GM21717 (cell line): ENCODE data around the gene NR1D1.

Experiments used
- ATAC-seq: cut with Tn5 transposase; IDR thresholded peaks from one replicate; pipeline ENCODE4 v1.9.1; 2021; ENCODE audit warnings: mild to moderate bottlenecking, moderate library complexity; ENCODE audit not compliant: unreplicated experiment

The NR1D1 gene

GRCh38 chr17:40111221-40112128 lies 11.1 kb upstream of the NR1D1 start:
- ATAC-seq = peak; percentile 34

GRCh38 chr17:40110026-40110845 lies 9.8 kb upstream of the NR1D1 start:
- ATAC-seq = no peak

GRCh38 chr17:40108970-40109824 lies 8.8 kb upstream of the NR1D1 start:
- ATAC-seq = no peak

GRCh38 chr17:40107522-40108174 lies 7.3 kb upstream of the NR1D1 start:
- no peak for ATAC-seq

GRCh38 chr17:40106760-40107521 lies 6.6 kb upstream of the NR1D1 start:
- no peak for ATAC-seq

GRCh38 chr17:40105861-40106759 lies 5.7 kb upstream of the NR1D1 start:
- ATAC-seq = no peak

- no peak for ATAC-seq
Observed at GRCh38 chr17:40104594-40105486, 4.5 kb upstream of the NR1D1 start.

GRCh38 chr17:40103688-40104087 lies 3.3 kb upstream of the NR1D1 start:
- no peak for ATAC-seq

- no peak for ATAC-seq
Observed at GRCh38 chr17:40103071-40103661, 2.8 kb upstream of the NR1D1 start.

- no peak for ATAC-seq
Observed at GRCh38 chr17:40101367-40102210, 1.2 kb upstream of the NR1D1 start.

GRCh38 chr17:40100669-40101366 lies 429 bp upstream of the NR1D1 start:
- ATAC-seq = no peak

- no peak for ATAC-seq
Observed at GRCh38 chr17:40099619-40100418, 570 bp downstream of the NR1D1 start.

- ATAC-seq = peak; percentile 50
Observed at GRCh38 chr17:40098846-40099618, 1.4 kb downstream of the NR1D1 start.
